ENCODE results near the gene TLX3.
A peak's percentile ranks its signal among the peaks of the same experiment; 100 is the strongest.

The TLX3 gene

GRCh38 chr5:171306781-171307591, 2.1 kb upstream of the TLX3 start:
- DNase-seq: peak in 1 of 14 donors; percentile 50

- DNase-seq: peak in 1 of 14 donors; percentile 58
Measured at GRCh38 chr5:171307789-171308452, 1.1 kb upstream of the TLX3 start.

GRCh38 chr5:171309276-171310211, 496 bp downstream of the TLX3 start:
- DNase-seq: peak in 1 of 14 donors; percentile 63

- DNase-seq: peak in 2 of 14 donors; percentile 2 to 60
Measured at GRCh38 chr5:171310212-171310818, 1.3 kb downstream of the TLX3 start.

GRCh38 chr5:171310819-171311321, 1.8 kb downstream of the TLX3 start:
- DNase-seq: no peak

GRCh38 chr5:171311322-171312077, 2.5 kb downstream of the TLX3 start:
- DNase-seq: peak in 1 of 14 donors; percentile 51

GRCh38 chr5:171312129-171312974, 3.3 kb downstream of the TLX3 start:
- DNase-seq: peak in 1 of 14 donors; percentile 57

GRCh38 chr5:171313481-171314206, 4.6 kb downstream of the TLX3 start:
- DNase-seq: peak in 1 of 14 donors; percentile 54

GRCh38 chr5:171314728-171315385, 5.8 kb downstream of the TLX3 start:
- DNase-seq: peak in 2 of 14 donors; percentile 7 to 51

- peak in 1 of 14 donors; percentile 50 for DNase-seq
Measured at GRCh38 chr5:171315386-171315891, 6.4 kb downstream of the TLX3 start.

- no peak for DNase-seq
Measured at GRCh38 chr5:171315925-171316257, 6.8 kb downstream of the TLX3 start.

GRCh38 chr5:171316258-171317121, 7.4 kb downstream of the TLX3 start:
- DNase-seq: peak in 1 of 14 donors; percentile 52

- DNase-seq: peak in 1 of 14 donors; percentile 81
Measured at GRCh38 chr5:171317230-171317629, 8.2 kb downstream of the TLX3 start.

GRCh38 chr5:171318026-171318425, 9.0 kb downstream of the TLX3 start:
- no peak for DNase-seq

- no peak for DNase-seq
Measured at GRCh38 chr5:171321447-171321846, 12.4 kb downstream of the TLX3 start.

- no peak for DNase-seq
Measured at GRCh38 chr5:171322527-171322926, 13.5 kb downstream of the TLX3 start.

GRCh38 chr5:171323007-171323406, 14.0 kb downstream of the TLX3 start:
- DNase-seq: no peak

Measured in C1 segment of cervical spinal cord (tissue), 14 donors.